ENCODE results near the gene USP5. TPM values are rescaled to one million over a fixed set of nuclear protein-coding genes. Genes with fewer than 3 reads are reported as not detected.

Gene USP5
- total RNA-seq, 1 experiment from 2014 or later: 175 TPM

- ATAC-seq (no peak), DNase-seq (ENCODE audit: low read depth, low spot score) (no peak)
- H3K27me3 ChIP-seq (ENCODE audit: insufficient read depth, low read length): no peaks in the 10 kb centered on the region
- no peaks in the 10 kb centered on the region for H4K20me1 ChIP-seq (ENCODE audit: insufficient read depth)
- POLR2A ChIA-PET: interaction anchor here (1.0 to 3.6 kb wide), 2 partner anchors 20 to 38 kb away, joined by 4 to 11 read pairs; partner anchors contain the start of gene CDCA3
- H3K9me2 ChIP-seq (ENCODE audit: insufficient read depth): no peaks in the 10 kb centered on the region
- intact Hi-C loops (cut with micrococcal nuclease): no loop called here
- peaks cover 8 to 28% of the 10 kb centered on the region in 2 experiments; a peak in 3 of 4 replicates for H3K36me3 ChIP-seq (ENCODE audit: control insufficient read depth in 1 of 2, insufficient read depth in 2 of 2, low read length in 2 of 2)
- H3K9me3 ChIP-seq (ENCODE audit: control insufficient read depth in 1 of 2, insufficient read depth in 1 of 2, low read depth in 1 of 2, low read length in 2 of 2): no peaks in the 10 kb centered on the region
- no peak overlapping the region for H3K9ac ChIP-seq (ENCODE audit: low read length)
- H3K27ac ChIP-seq (ENCODE audit: low read depth, low read length): no peak overlapping the region
- CTCF ChIA-PET: interaction anchor here (1.8 kb wide), 1 partner anchor 78 kb away, joined by 8 read pairs; the partner anchor contains the start of gene MLF2
- no peak overlapping the region for H3K4me2 ChIP-seq (ENCODE audit: low read length)
- no peak overlapping the region for H3K4me3 ChIP-seq (replicated peaks in 1 of 2; ENCODE audit: low read depth in 1 of 2, low read length in 2 of 2)
- peaks cover 12 to 35% of the 10 kb centered on the region in 2 experiments for H3K4me1 ChIP-seq (ENCODE audit: control insufficient read depth in 1 of 2, insufficient read depth in 2 of 2, low read length in 2 of 2)
- H3K79me2 ChIP-seq (ENCODE audit: insufficient read depth, low read length): peaks cover 31% of the 10 kb centered on the region
- H2AFZ ChIP-seq (ENCODE audit: low read depth, low read length, poor library complexity, severe bottlenecking): no peak overlapping the region
- TF ChIP-seq CTCF (IDR thresholded peaks at IDR 0.05 in 2 of 3, conservative IDR thresholded peaks at IDR 0.05 in 1 of 3; ENCODE audit: borderline replicate concordance in 1 of 3, insufficient read depth in 1 of 3, low read depth in 2 of 3, low read length in 2 of 3) (no peak), POLR2A (IDR thresholded peaks at IDR 0.05; ENCODE audit: borderline replicate concordance, extremely low read depth, insufficient read depth, insufficient read length) (no peak), REST (IDR thresholded peaks at IDR 0.05; ENCODE audit: low read depth) (no peak), YY1 (IDR thresholded peaks at IDR 0.05; ENCODE audit: extremely low read depth, insufficient replicate concordance, low read depth, low read length) (no peak), ATF3 (IDR thresholded peaks at IDR 0.05) (no peak), ZFX (IDR thresholded peaks at IDR 0.05) (no peak), EZH2phosphoT487 (IDR thresholded peaks at IDR 0.05; ENCODE audit: borderline replicate concordance) (no peak), SP1 (IDR thresholded peaks at IDR 0.05; ENCODE audit: low read depth) (no peak), EZH2 (IDR thresholded peaks at IDR 0.05) (no peak), ZBTB33 (IDR thresholded peaks at IDR 0.05; ENCODE audit: extremely low read depth, insufficient replicate concordance, low read length) (no peak)
- RAD21 ChIA-PET (ENCODE audit: low non-redundant PET in 1 of 2, low total read pairs in 2 of 2, uncharacterized antibody in 2 of 2, unreplicated experiment in 2 of 2): no interaction called here
- BruUV-seq (replicated peaks): no TSS peak
Measured at GRCh38 chr12:6830999-6831398, 21.0 kb upstream of the USP5 start.
